ENCODE results near the gene RND2. TPM values are rescaled to one million over a fixed set of nuclear protein-coding genes. Genes with fewer than 3 reads are reported as not detected.
A peak's percentile ranks its signal among the peaks of the same experiment; 100 is the strongest.

RND2 gene
- total and polyA plus RNA-seq, 2 of the 13 experiments (the other 11 are each of a cell fraction or from before 2014, with no cell fraction given) = 0.05 to 0.11 TPM

DNA sequence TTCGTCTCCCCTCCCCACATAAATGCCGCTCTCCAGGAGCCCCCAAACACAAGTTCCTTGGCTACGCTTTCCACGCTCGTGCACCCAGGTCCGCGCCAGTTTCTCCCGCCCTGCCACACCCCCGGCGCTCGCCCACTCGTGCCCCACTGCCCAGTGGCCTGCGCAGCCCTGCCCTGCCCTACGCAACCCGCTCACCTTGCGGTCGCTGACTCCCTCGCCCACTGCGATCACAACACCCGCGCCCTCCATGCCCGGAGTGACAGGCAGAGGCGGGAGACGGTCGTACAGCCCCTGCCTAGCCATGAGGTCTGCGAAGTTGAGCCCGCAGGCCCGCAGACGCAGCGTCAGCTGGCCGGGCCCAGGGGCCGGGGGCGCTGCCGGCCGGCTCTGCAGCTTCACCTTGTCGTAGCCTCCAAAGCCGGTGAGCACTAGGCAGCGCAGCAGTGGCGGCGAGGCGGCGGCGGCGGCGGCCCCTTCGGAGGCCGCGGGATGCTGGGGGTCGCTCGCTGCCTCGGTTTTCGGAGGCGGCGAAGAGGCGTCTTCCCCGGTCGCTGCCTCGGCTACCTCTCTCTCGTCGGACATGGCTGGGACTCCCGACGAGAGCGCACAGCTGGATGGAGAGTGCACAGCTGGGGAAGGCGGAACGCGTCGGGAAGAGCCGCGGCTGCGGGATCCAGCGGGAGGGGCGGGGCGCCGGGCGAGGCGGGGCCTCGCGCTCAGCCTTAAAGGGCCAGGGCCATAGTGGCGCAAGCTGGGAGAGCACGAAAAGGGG lies 3.1 kb upstream of the RND2 start, which contains the start of gene VAT1 (continued):
- TF ChIP-seq, protein P1, sequence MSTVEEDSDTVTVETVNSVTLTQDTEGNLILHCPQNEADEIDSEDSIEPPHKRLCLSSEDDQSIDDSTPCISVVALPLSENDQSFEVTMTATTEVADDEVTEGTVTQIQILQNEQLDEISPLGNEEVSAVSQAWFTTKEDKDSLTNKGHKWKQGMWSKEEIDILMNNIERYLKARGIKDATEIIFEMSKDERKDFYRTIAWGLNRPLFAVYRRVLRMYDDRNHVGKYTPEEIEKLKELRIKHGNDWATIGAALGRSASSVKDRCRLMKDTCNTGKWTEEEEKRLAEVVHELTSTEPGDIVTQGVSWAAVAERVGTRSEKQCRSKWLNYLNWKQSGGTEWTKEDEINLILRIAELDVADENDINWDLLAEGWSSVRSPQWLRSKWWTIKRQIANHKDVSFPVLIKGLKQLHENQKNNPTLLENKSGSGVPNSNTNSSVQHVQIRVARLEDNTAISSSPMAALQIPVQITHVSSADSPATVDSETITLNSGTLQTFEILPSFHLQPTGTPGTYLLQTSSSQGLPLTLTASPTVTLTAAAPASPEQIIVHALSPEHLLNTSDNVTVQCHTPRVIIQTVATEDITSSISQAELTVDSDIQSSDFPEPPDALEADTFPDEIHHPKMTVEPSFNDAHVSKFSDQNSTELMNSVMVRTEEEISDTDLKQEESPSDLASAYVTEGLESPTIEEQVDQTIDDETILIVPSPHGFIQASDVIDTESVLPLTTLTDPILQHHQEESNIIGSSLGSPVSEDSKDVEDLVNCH (CRISPR knock-in tag; IDR thresholded peaks at IDR 0.05) = peak; percentile 84; the same call in 1 of the 2 replicates
- TF ChIP-seq ZNF672 (CRISPR knock-in tag; IDR thresholded peaks at IDR 0.05) = no peak
- TF ChIP-seq ZSCAN9 (CRISPR knock-in tag; IDR thresholded peaks at IDR 0.05; ENCODE audit: borderline replicate concordance) = peak; percentile 46; the same call in 1 of the 2 replicates
- 0 out of 2 replicates have a peak, but pooled peaks have one; percentile 42 for TF ChIP-seq KLF6 (CRISPR knock-in tag; IDR thresholded peaks at IDR 0.05)
- TF ChIP-seq, protein P2, sequence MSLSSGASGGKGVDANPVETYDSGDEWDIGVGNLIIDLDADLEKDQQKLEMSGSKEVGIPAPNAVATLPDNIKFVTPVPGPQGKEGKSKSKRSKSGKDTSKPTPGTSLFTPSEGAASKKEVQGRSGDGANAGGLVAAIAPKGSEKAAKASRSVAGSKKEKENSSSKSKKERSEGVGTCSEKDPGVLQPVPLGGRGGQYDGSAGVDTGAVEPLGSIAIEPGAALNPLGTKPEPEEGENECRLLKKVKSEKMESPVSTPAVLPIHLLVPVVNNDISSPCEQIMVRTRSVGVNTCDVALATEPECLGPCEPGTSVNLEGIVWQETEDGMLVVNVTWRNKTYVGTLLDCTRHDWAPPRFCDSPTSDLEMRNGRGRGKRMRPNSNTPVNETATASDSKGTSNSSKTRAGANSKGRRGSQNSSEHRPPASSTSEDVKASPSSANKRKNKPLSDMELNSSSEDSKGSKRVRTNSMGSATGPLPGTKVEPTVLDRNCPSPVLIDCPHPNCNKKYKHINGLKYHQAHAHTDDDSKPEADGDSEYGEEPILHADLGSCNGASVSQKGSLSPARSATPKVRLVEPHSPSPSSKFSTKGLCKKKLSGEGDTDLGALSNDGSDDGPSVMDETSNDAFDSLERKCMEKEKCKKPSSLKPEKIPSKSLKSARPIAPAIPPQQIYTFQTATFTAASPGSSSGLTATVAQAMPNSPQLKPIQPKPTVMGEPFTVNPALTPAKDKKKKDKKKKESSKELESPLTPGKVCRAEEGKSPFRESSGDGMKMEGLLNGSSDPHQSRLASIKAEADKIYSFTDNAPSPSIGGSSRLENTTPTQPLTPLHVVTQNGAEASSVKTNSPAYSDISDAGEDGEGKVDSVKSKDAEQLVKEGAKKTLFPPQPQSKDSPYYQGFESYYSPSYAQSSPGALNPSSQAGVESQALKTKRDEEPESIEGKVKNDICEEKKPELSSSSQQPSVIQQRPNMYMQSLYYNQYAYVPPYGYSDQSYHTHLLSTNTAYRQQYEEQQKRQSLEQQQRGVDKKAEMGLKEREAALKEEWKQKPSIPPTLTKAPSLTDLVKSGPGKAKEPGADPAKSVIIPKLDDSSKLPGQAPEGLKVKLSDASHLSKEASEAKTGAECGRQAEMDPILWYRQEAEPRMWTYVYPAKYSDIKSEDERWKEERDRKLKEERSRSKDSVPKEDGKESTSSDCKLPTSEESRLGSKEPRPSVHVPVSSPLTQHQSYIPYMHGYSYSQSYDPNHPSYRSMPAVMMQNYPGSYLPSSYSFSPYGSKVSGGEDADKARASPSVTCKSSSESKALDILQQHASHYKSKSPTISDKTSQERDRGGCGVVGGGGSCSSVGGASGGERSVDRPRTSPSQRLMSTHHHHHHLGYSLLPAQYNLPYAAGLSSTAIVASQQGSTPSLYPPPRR (CRISPR knock-in tag; IDR thresholded peaks at IDR 0.05; ENCODE audit: borderline replicate concordance) = peak; percentile 78
- TF ChIP-seq SKI (IDR thresholded peaks at IDR 0.05; ENCODE audit: partially characterized antibody) = no peak
- no peak for TF ChIP-seq HNRNPL (IDR thresholded peaks at IDR 0.05; ENCODE audit: low read depth, low read length)
- peak; percentile 37 for TF ChIP-seq XRCC5 (optimal IDR thresholded peaks at IDR 0.05; ENCODE audit: low read length)
- no peak for TF ChIP-seq FOXP1 (IDR thresholded peaks at IDR 0.05)
- TF ChIP-seq FOXP1 (CRISPR knock-in tag; IDR thresholded peaks at IDR 0.05) = no peak
- 0 out of 2 replicates have a peak, but pooled peaks have one; percentile 9 for TF ChIP-seq ZFP37 (CRISPR knock-in tag; IDR thresholded peaks at IDR 0.05; ENCODE audit: borderline replicate concordance)
- TF ChIP-seq HNRNPUL1 (IDR thresholded peaks at IDR 0.05; ENCODE audit: low read depth, low read length) = no peak
- TF ChIP-seq, protein P3, sequence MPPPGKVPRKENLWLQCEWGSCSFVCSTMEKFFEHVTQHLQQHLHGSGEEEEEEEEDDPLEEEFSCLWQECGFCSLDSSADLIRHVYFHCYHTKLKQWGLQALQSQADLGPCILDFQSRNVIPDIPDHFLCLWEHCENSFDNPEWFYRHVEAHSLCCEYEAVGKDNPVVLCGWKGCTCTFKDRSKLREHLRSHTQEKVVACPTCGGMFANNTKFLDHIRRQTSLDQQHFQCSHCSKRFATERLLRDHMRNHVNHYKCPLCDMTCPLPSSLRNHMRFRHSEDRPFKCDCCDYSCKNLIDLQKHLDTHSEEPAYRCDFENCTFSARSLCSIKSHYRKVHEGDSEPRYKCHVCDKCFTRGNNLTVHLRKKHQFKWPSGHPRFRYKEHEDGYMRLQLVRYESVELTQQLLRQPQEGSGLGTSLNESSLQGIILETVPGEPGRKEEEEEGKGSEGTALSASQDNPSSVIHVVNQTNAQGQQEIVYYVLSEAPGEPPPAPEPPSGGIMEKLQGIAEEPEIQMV (CRISPR knock-in tag; IDR thresholded peaks at IDR 0.05; ENCODE audit: low read depth) = peak; percentile 88
- peak; percentile 68; the same call in 1 of the 2 replicates for TF ChIP-seq IRF2 (CRISPR knock-in tag; IDR thresholded peaks at IDR 0.05)
- TF ChIP-seq ATF1 (CRISPR knock-in tag; IDR thresholded peaks at IDR 0.05) = no peak
- TF ChIP-seq TMF1 (CRISPR knock-in tag; IDR thresholded peaks at IDR 0.05; ENCODE audit: low read depth) = 0 out of 2 replicates have a peak, but pooled peaks have one; percentile 20
- TF ChIP-seq, protein P4, sequence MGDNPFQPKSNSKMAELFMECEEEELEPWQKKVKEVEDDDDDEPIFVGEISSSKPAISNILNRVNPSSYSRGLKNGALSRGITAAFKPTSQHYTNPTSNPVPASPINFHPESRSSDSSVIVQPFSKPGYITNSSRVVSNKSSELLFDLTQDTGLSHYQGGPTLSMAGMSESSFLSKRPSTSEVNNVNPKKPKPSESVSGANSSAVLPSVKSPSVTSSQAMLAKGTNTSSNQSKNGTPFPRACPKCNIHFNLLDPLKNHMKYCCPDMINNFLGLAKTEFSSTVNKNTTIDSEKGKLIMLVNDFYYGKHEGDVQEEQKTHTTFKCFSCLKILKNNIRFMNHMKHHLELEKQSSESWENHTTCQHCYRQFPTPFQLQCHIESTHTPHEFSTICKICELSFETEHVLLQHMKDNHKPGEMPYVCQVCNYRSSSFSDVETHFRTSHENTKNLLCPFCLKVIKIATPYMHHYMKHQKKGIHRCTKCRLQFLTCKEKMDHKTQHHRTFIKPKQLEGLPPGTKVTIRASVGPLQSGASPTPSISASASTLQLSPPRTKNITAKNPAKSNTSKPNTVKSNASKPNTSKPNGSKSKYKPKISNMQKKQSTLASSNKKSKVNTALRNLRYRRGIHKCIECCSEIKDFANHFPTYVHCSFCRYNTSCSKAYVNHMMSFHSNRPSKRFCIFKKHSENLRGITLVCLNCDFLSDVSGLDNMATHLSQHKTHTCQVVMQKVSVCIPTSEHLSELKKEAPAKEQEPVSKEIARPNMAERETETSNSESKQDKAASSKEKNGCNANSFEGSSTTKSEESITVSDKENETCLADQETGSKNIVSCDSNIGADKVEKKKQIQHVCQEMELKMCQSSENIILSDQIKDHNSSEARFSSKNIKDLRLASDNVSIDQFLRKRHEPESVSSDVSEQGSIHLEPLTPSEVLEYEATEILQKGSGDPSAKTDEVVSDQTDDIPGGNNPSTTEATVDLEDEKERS (CRISPR knock-in tag; IDR thresholded peaks at IDR 0.05) = 0 out of 2 replicates have a peak, but pooled peaks have one; percentile 18
- no peak for TF ChIP-seq NFKBIZ (CRISPR knock-in tag; IDR thresholded peaks at IDR 0.05)

Data from HepG2 (cell line).